NCI-H187 treated with DMSO at 0.1 percent for 48 hours (cell line): ENCODE measurements around the gene OR5T3.
"Not testable (repeated sequence)": the region's sequence is repeated elsewhere in the genome, so short reads cannot be mapped to it uniquely, and the experiment has no call there.

Experiments used
- DNase-seq: peaks from one replicate; lab custom pipeline; 2025; lab: John Stamatoyannopoulos, UW

The OR5T3 gene

DNA sequence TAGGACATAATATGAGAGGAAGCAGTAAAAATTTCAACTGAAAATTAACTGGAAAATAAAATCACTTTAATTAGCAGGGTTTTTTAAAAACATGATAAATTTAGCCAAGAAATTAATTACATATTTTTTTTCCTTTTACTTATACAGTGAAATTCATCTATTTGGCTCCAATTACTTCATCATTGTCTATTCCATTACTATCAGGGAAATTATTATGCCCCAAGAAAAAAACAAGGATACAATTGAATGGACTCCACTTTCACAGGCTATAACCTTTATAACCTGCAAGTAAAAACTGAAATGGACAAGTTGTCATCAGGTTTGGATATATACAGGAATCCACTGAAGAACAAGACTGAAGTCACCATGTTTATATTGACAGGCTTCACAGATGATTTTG lies at the start of gene OR5T3:
Gene OR5T3 (plus strand): TSS at position 301 of the 400 bp plus-strand sequence. CDS start 0 bp downstream, at position 301.
- DNase-seq: no peak

DNA sequence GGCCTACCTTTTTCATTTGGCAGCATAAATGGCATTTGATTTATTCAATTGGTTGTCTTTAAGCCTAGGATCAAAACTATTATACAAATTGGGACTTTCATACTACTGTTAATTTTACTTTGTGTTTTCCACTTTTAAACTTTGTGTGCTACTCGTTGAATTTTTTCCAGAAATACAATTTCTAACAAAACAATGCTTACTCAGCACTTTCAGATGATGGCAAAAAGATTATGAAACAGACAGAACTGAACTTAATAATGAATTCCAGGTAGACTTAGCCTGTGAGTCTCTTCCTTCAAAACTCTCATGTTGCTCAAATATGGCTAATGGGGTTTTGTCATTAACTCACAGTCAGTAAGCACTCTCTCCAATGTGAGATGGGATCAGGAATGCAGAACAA lies 44.3 kb upstream of the OR5T3 start:
- DNase-seq: no peak

DNA sequence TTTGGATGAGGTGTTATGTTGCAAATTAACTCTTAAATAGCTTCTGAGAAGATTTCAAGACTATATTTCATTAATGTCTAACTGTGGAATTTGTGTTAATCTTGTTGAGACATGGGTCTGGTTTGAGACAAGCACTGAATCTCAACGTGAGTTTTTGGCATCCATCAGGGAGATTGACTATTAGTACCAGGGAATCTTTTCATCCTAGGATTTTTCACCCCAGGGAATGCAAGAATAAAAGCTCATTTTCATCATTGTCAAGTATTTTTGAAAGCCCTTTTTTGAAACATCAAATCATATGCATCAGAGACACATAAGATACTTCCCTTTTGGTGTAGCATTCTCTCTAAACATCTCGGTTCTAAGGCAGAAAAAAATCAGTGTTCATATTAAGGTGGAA lies 37.5 kb upstream of the OR5T3 start:
- no peak for DNase-seq

DNA sequence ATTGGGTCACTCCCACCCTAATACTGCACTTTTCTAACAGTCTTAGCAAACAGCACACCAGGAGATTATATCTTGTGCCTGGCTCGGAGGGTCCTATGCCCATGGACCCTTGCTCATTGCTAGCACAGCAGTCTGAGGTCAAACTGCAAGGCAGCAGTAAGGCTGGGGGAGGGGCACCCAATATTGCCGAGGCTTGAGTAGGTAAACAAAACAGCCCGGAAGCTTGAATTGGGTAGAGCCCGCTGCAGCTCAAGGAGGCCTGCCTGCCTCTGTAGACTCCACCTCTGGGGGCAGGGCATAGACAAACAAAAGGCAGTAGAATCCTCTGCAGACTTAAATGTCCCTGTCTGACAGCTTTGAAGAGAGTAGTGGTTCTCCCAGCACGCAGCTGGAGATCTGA lies 32.3 kb upstream of the OR5T3 start:
- DNase-seq: not testable (repeated sequence)

DNA sequence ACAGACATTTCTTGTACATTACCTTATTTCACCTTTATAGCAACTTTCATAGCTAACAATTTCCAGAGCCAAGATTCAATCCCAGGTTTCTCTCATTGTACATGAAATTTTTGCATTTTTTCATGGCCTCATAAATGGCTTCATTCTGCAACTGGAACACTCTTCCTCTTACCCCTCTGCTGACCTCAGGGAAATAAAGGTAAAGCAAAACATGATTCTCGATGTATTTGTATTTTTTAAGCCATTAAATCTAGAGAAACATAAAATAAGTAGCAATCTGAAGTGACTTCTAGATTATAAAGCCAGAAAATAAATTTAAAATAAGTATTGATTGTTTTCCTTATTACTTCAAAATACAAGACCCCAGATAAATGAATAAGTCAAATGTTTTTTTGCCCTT lies 17.9 kb upstream of the OR5T3 start, which contains the start of gene OR5T2:
Gene OR5T2 (minus strand): TSS at position 101 of the 400 bp plus-strand sequence. CDS start 1,193 bp downstream, outside the sequence.
- DNase-seq: no peak

DNA sequence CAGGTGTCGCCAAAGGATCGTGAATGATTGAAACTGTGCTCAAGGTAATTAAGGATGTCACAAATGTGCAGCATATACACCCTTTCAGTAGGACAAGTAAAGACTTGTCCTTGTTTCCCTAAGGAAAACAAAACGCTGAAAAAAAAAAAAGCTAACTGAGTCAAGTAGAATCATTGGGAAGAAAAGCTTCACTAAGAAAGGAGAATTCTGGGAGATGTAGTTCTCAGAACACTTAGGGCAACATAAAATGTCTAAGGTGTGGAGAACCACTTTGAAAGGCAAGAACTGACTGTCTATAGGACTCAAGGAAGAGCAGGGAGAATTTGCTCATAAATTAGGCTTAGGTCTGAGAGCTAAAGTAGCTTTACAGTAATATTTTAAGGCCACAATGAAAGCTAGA lies 19.0 kb downstream of the OR5T3 start:
- no peak for DNase-seq

DNA sequence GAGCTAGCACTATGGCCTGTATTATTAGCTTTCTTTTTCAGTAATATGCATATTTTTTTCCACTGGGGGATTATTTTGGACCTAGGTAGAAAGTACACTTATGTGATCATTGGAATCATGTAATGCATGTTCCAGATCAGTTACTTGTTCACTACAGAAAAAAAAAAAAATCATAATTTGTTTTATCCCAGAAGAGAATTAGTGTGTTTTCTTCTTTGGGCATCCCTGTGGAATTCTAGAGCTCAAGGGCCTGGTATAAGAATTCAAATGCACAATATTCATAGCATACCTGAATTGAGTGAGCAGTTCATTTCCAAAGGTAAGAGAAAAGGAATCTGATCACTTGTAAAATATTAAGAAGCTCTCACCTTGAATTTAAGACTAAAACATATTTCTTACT lies 21.8 kb downstream of the OR5T3 start, which contains the start of gene OR5T1:
Gene OR5T1 (plus strand): TSS at position 301 of the 400 bp plus-strand sequence. CDS start 1,485 bp downstream, outside the sequence.
- DNase-seq: no peak

DNA sequence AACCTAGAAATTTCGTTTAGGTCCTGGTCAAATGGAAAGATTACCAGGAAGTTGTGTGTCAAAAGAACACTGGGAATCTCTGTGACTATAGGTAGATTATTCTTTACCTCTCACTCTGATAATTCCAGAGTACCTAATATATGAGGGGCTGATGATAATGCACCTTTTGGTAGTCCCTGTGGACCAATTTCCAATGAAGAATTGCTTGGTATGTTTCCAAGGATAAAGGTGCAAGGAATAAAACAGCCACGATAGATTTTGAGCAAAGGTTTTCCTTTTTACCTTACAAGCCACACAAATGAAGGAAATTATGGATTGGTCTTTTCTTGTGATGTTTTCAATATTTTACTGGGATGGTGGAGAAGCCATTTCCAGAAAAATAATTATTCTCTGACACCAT lies 40.1 kb downstream of the OR5T3 start, which contains the start of gene OR8H1:
Gene OR8H1 (minus strand): TSS at position 101 of the 400 bp plus-strand sequence. CDS start 1,192 bp downstream, outside the sequence.
- DNase-seq: no peak

DNA sequence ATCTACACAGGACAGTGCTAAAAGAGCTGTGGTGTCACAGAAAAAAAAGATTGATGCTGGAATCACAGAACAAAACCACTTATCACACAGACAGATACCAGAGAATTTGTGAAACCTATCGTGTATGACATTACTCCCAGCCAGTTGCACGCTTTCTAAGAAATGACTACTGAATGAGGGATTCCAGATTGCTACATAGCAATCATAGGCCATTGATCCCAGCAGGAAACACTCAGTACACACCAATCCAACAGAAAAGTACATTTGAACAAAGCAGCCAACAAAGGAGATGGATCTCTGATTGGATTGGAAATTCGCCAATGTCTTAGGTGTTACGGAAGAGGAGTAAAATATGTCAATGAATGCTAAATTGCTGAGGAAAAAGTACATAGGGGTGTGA lies 44.8 kb downstream of the OR5T3 start:
- no peak for DNase-seq
